ENCODE measurements around the gene CEL. TPM values are rescaled to one million over a fixed set of nuclear protein-coding genes. Genes with fewer than 3 reads are reported as not detected.

CEL gene
- total RNA-seq, 4 donors from 2014 or later: 0.26 to 1.4 (median 0.62) TPM; not detected in 1

- Histone ChIP-seq H3K36me3 (no peaks in the 10 kb centered on the region), H3K27me3 (no peaks in the 10 kb centered on the region), H3K4me1 (no peaks in the 10 kb centered on the region), H3K27ac (no peak overlapping the region), H3K9me3 (no peaks in the 10 kb centered on the region), H3K4me3 (no peak overlapping the region)
- intact Hi-C loops (cut with DNase I; ENCODE audit: low total_unique reads): no loop called here
- no peak for DNase-seq
- TF ChIP-seq POLR2A (IDR thresholded peaks at IDR 0.05): no peak
- no peak for TF ChIP-seq CTCF (IDR thresholded peaks at IDR 0.05)
Observed at GRCh38 chr9:133045132-133045531, 16.6 kb upstream of the CEL start.

DNA sequence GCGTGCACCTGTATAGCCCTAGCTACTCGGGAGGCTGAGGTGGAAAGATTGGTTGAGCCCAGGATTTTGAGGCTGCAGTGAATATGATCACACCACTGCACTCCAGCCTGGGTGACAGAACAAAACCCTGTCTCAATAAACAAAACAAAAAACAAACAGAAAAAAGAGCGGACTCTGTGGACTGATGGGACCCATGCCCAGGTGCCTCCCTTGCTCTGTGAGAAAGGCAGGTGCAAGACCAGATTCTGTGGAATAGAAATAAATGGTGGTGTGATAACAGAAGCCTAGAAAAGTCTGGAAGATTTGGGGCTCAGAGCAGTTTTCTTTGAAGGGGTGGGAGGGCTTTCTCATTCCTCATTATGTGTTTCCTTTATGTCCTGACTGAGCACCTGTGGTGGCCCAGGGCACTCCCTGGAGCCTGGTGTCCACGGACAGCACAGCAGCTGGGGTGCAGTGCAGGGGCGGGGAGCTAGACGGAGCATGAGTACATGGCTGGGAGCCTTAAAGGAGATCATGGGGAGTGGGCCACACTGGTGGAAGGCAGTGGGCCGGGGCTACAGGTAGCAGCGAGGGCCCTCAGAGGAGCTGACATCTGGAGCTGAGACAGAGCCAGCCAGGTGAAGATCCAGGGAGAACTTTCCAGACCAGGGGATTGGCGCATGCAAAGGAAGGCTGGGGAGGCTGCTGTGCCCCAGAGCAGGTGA, 15.4 kb upstream of the CEL start:
- TF ChIP-seq CTCF (IDR thresholded peaks at IDR 0.05): no peak
- TF ChIP-seq POLR2A (IDR thresholded peaks at IDR 0.05): no peak
- no peak overlapping the region for H3K27ac ChIP-seq
- H3K36me3 ChIP-seq: no peaks in the 10 kb centered on the region
- intact Hi-C loops (cut with DNase I; ENCODE audit: low total_unique reads): no loop called here
- DNase-seq: no peak
- H3K4me1 ChIP-seq: no peaks in the 10 kb centered on the region
- H3K4me3 ChIP-seq: no peak overlapping the region
- H3K9me3 ChIP-seq: no peaks in the 10 kb centered on the region
- no peaks in the 10 kb centered on the region for H3K27me3 ChIP-seq

DNA sequence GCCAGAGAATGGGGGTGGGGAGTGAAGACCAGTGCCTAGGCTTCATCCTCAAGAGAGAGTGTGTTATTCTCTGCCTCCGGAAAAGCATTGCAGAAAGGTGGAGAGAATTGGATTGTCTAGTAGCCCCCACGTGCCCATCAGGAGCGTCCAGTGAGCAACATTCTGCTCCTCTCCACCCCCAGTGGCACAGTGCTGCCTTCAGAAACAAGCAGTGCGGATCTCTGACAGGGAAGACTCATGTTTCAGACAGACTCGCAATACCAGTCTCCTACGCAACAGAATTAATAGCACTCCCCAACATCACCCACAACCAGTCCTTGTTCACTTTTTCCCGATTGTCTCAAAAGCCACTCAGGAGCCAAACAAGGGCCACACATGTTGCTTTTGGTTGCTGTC, 14.9 kb upstream of the CEL start:
- TF ChIP-seq POLR2A (IDR thresholded peaks at IDR 0.05): no peak
- TF ChIP-seq CTCF (IDR thresholded peaks at IDR 0.05): no peak
- intact Hi-C loops (cut with DNase I; ENCODE audit: low total_unique reads): no loop called here
- no peak overlapping the region for H3K27ac ChIP-seq

DNA sequence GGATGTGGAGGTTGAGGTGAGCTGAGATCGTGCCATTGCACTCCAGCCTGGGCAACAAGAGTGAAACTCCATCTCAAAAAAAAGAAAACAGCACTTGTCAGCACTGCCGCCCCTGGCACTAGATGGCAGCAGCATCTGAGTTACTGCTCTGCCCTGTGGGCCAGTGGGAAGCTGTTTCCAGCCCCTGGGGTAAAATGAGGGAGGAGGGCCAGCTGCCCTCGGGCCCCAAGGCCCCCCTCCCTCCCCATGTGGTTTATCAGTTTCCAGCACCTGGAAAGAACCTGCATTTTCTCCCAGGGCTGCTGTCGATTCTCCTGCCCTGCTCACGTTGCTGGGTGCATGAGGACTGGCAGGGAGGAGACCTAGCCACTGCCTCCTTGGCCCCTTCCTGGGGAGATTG, 13.2 kb upstream of the CEL start:
- Histone ChIP-seq H3K4me1 (no peaks in the 10 kb centered on the region), H3K27me3 (no peaks in the 10 kb centered on the region), H3K9me3 (no peaks in the 10 kb centered on the region), H3K4me3 (no peak overlapping the region), H3K27ac (no peak overlapping the region), H3K36me3 (no peaks in the 10 kb centered on the region)
- TF ChIP-seq CTCF (IDR thresholded peaks at IDR 0.05): no peak
- no peak for TF ChIP-seq POLR2A (IDR thresholded peaks at IDR 0.05)
- intact Hi-C loops (cut with DNase I; ENCODE audit: low total_unique reads): no loop called here
- no peak for DNase-seq

More for the DNA sequence above, 14.9 kb upstream of the CEL start:
- Histone ChIP-seq H3K9me3 (no peaks in the 10 kb centered on the region), H3K4me3 (no peak overlapping the region), H3K27me3 (no peaks in the 10 kb centered on the region), H3K4me1 (no peaks in the 10 kb centered on the region), H3K36me3 (no peaks in the 10 kb centered on the region)
- DNase-seq: no peak

GRCh38 chr9:133049043-133049442, 12.7 kb upstream of the CEL start:
- intact Hi-C loops (cut with DNase I; ENCODE audit: low total_unique reads): no loop called here
- H3K36me3 ChIP-seq: no peaks in the 10 kb centered on the region

More at GRCh38 chr9:133049043-133049442, 12.7 kb upstream of the CEL start:
- TF ChIP-seq POLR2A (IDR thresholded peaks at IDR 0.05): no peak
- no peak for TF ChIP-seq CTCF (IDR thresholded peaks at IDR 0.05)
- Histone ChIP-seq H3K9me3 (no peaks in the 10 kb centered on the region), H3K27me3 (no peaks in the 10 kb centered on the region), H3K4me3 (no peak overlapping the region), H3K4me1 (no peaks in the 10 kb centered on the region), H3K27ac (no peak overlapping the region)
- DNase-seq: no peak
